Endothelial cell of umbilical vein (primary cell): Measurements from ENCODE around the gene CNST. TPM values are rescaled to one million over a fixed set of nuclear protein-coding genes. Genes with fewer than 3 reads are reported as not detected.

Experiments
- BruUV-seq: library from RNA; stranded (reverse); fragments of 400-500 nt; replicated peaks from 2 replicates; lab custom pipeline; 2021; lab: Mats Ljungman, UMichigan
- CTCF ChIA-PET: fragments of 300-600, 350-600 bp; sonication (Branson Sonifier 250); formaldehyde crosslinking; loops from one replicate; lab custom pipeline; 2021; ENCODE audit warnings: antibody characterized with exemption, inconsistent platforms; lab: Charles Lee
- POLR2A ChIA-PET: fragments of 300-600, 350-600 bp; sonication (Branson Sonifier 250); formaldehyde crosslinking; loops from one replicate; lab custom pipeline; 2021; ENCODE audit warnings: antibody characterized with exemption, inconsistent platforms; lab: Charles Lee
- DNase-seq: peaks from one replicate; pipeline ENCODE4 v3.0.0-alpha.2; 2011; ENCODE audit warnings: low read depth, low spot score
- FAIRE-seq: peaks from 2 replicates; lab custom pipeline; 2011; peaks lifted over from hg19 to GRCh38; lab: Jason Lieb, UNC
- H2AFZ ChIP-seq: 2 replicates; pipeline ENCODE4 v1.6.0; 2012; ENCODE audit warnings: low read depth, low read length, control low read depth, inconsistent platforms
- H3K27ac ChIP-seq: 2 replicates; pipeline ENCODE4 v1.5.1; 2011; ENCODE audit warnings: low read depth, mild to moderate bottlenecking, control low read depth, low read length, moderate library complexity; ENCODE audit not compliant: insufficient read depth
- H3K27me3 ChIP-seq, 2 experiments: 2 replicates each; pipeline versions ENCODE4 v1.6.0 to v1.6.1; 2011; ENCODE audit warnings: low read length in 2 of 2, mixed read lengths in 1 of 2; ENCODE audit not compliant: control insufficient read depth in 2 of 2, insufficient read depth in 2 of 2
- H3K36me3 ChIP-seq, 2 experiments: 2 replicates in 1 of 2; 3 replicates in 1 of 2; pipeline ENCODE4 v1.5.1; 2011; ENCODE audit warnings: low read length in 2 of 2, mild to moderate bottlenecking in 1 of 2, moderate library complexity in 1 of 2; ENCODE audit not compliant: control insufficient read depth in 2 of 2, insufficient read depth in 2 of 2; ENCODE audit errors: extremely low read depth in 1 of 2
- H3K4me1 ChIP-seq: 3 replicates; pipeline ENCODE4 v1.5.1; 2011; ENCODE audit warnings: mild to moderate bottlenecking, low read length; ENCODE audit not compliant: control insufficient read depth, insufficient read depth; ENCODE audit errors: extremely low read depth
- H3K4me2 ChIP-seq: 2 replicates; pipeline ENCODE4 v1.6.1; 2011; ENCODE audit warnings: low read length, control low read depth, mixed read lengths; ENCODE audit not compliant: insufficient read depth
- H3K4me3 ChIP-seq, 3 experiments: fragments of 200-600 bp in 1 of 3; sonication (generic), shearing (Covaris generic) in 1 of 3; replicated peaks in 1 of 3; 2 replicates each; pipeline ENCODE4 v1.5.1; 2011 to 2016; ENCODE audit warnings: control low read depth in 3 of 3, low read length in 3 of 3, mild to moderate bottlenecking in 2 of 3, inconsistent platforms in 1 of 3, low read depth in 1 of 3, moderate library complexity in 1 of 3; ENCODE audit not compliant: insufficient read depth in 1 of 3
- H3K79me2 ChIP-seq: 2 replicates; pipeline ENCODE4 v1.6.0; 2012; ENCODE audit warnings: low read length, inconsistent platforms; ENCODE audit not compliant: control insufficient read depth, insufficient read depth
- H3K9ac ChIP-seq: replicated peaks from 2 replicates; pipeline ENCODE3; 2011; ENCODE audit warnings: low read length, control low read depth; ENCODE audit not compliant: insufficient read depth; ENCODE audit errors: extremely low read depth
- H3K9me1 ChIP-seq: replicated peaks from 3 replicates; pipeline ENCODE4 v1.6.0; 2011; ENCODE audit warnings: mild to moderate bottlenecking, low read length; ENCODE audit not compliant: control insufficient read depth, insufficient read depth; ENCODE audit errors: extremely low read depth
- H3K9me3 ChIP-seq: replicated peaks from 2 replicates; pipeline ENCODE4 v1.5.1; 2012; ENCODE audit warnings: low read length, inconsistent platforms; ENCODE audit not compliant: control insufficient read depth, insufficient read depth
- H4K20me1 ChIP-seq: replicated peaks from 2 replicates; pipeline ENCODE3; 2011; ENCODE audit warnings: mild to moderate bottlenecking, low read length; ENCODE audit not compliant: control insufficient read depth, insufficient read depth; ENCODE audit errors: extremely low read depth
- CTCF ChIP-seq, 2 donors: IDR thresholded peaks; 1 replicate in 1 of 2; 2 replicates in 1 of 2; pipeline ENCODE4 v1.5.1; 2011; ENCODE audit warnings: low read length in 2 of 2, mild to moderate bottlenecking in 2 of 2, moderate library complexity in 2 of 2, control low read depth in 1 of 2, inconsistent platforms in 1 of 2, low read depth in 1 of 2; ENCODE audit not compliant: insufficient read depth in 1 of 2; ENCODE audit errors: extremely low read depth in 1 of 2
- EZH2 ChIP-seq: IDR thresholded peaks from 2 replicates; pipeline ENCODE4 v1.6.1; 2012; ENCODE audit warnings: borderline replicate concordance, low read depth, mild to moderate bottlenecking, moderate library complexity, low read length, inconsistent platforms; ENCODE audit not compliant: severe bottlenecking
- FOS ChIP-seq: IDR thresholded peaks from 2 replicates; pipeline ENCODE4 v1.6.1; 2011; ENCODE audit warnings: mild to moderate bottlenecking, low read length, moderate library complexity, borderline replicate concordance; ENCODE audit not compliant: insufficient read depth
- GATA2 ChIP-seq: IDR thresholded peaks from 2 replicates; pipeline ENCODE4 v1.7.0; 2011; ENCODE audit warnings: low read depth, mild to moderate bottlenecking, moderate library complexity, mixed read lengths, low read length; ENCODE audit not compliant: insufficient read length, insufficient read depth
- JUN ChIP-seq: IDR thresholded peaks from 2 replicates; pipeline ENCODE4 v1.6.1; 2011; ENCODE audit warnings: borderline replicate concordance, low read depth; ENCODE audit not compliant: insufficient read length, insufficient read depth
- MYC ChIP-seq: IDR thresholded peaks from one replicate; pipeline ENCODE4 v1.6.1; 2011; ENCODE audit warnings: mild to moderate bottlenecking, low read depth, low read length
- POLR2A ChIP-seq: IDR thresholded peaks from 2 replicates; pipeline ENCODE4 v1.6.1; 2012; ENCODE audit warnings: low read depth, mild to moderate bottlenecking, control low read depth, low read length
- POLR2AphosphoS5 ChIP-seq: IDR thresholded peaks from 2 replicates; pipeline ENCODE4 v1.6.1; 2012; ENCODE audit warnings: low read depth, mild to moderate bottlenecking, control low read depth, low read length, moderate library complexity; ENCODE audit not compliant: insufficient read depth
- dilution Hi-C: fragments of 300-500 bp; cut with MboI; formaldehyde crosslinking; loops from one replicate; pipeline ENCODE4 v1.15.0; 2019; ENCODE audit warnings: low sequenced_read_pairs; ENCODE audit not compliant: extremely low pct_ligation_motif_present
- intact Hi-C: fragments of 100-400 bp; cut with micrococcal nuclease; formaldehyde crosslinking; loops from one replicate; pipeline ENCODE4 v1.10.0; 2022
- polyA plus RNA-seq, 4 experiments: library from polyadenylated mRNA; depleted of rRNA in 3 of 4; stranded (reverse) in 3 of 4; unstranded in 1 of 4; fragments of >200 nt; gene quantifications; 2 replicates each; pipeline versions ENCODE4 v1.2.1 to v1.2.3, GENCODE V29; 2011 to 2012; ENCODE audit warnings: missing spikeins in 1 of 4
- total RNA-seq: library from RNA; stranded (reverse); gene quantifications from 2 replicates; pipeline ENCODE4 v1.2.3, GENCODE V29; 2021
- TF ChIP-seq, protein P1 (sequence below): IDR thresholded peaks from 2 replicates; pipeline ENCODE4 v1.6.1; 2011; ENCODE audit not compliant: insufficient read depth, insufficient read length

The CNST gene
- total and polyA plus RNA-seq, 2 donors (not counting 3 experiments of a cell fraction or from before 2014, with no cell fraction given), result 6.3 to 18.1 TPM

GRCh38 chr1:246642719-246643118, 76.5 kb downstream of the CNST start:
- dilution Hi-C loops, result no loop called here

More at GRCh38 chr1:246642719-246643118, 76.5 kb downstream of the CNST start:
- Histone ChIP-seq H3K36me3 (peaks cover 4 to 19% of the 10 kb centered on the region in 2 experiments), H2AFZ (no peak overlapping the region), H3K27ac (no peak overlapping the region), H3K4me3 (no peak overlapping the region), H3K9ac (no peak overlapping the region), H3K4me2 (no peak overlapping the region), H3K9me1 (no peaks in the 10 kb centered on the region), H3K9me3 (no peaks in the 10 kb centered on the region), H3K27me3 (no peaks in the 10 kb centered on the region), H3K4me1 (no peaks in the 10 kb centered on the region), H4K20me1 (no peaks in the 10 kb centered on the region), H3K79me2 (no peaks in the 10 kb centered on the region)
- intact Hi-C loops, result loop anchor here (10.0 kb wide), 1 partner anchor 78 kb away; the partner anchor contains the start of genes CNST and TFB2M
- BruUV-seq, result no TSS peak
- DNase-seq, result no peak
- TF ChIP-seq EZH2 (no peak), CTCF (IDR thresholded peaks at IDR 0.05; ENCODE audit: extremely low read depth in 1 of 2, insufficient read depth in 1 of 2, low read depth in 1 of 2, low read length in 2 of 2) (no peak), GATA2 (no peak), JUN (no peak), POLR2AphosphoS5 (no peak), FOS (no peak), MYC (no peak), POLR2A (no peak)
- TF ChIP-seq, protein P1, sequence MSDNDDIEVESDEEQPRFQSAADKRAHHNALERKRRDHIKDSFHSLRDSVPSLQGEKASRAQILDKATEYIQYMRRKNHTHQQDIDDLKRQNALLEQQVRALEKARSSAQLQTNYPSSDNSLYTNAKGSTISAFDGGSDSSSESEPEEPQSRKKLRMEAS, result no peak
- ChIA-PET CTCF (interaction anchor here (1.0 to 1.8 kb wide), 7 partner anchors 9 to 145 kb away, joined by 3 to 5 read pairs (median 3); no protein-coding TSS in a partner anchor), POLR2A (no interaction called here)
- no peak for FAIRE-seq
